Adipocyte (in vitro differentiated cells): ENCODE results near the gene SIL1.
A peak's percentile ranks its signal among the peaks of the same experiment; 100 is the strongest.

Experiments
- DNase-seq: peaks from one replicate; pipeline ENCODE4 v3.0.0-alpha.2; 2015; ENCODE audit warnings: low read depth
- H3K27me3 ChIP-seq: replicated peaks from 2 replicates; pipeline ENCODE4 v1.7.0; 2013; ENCODE audit warnings: mild to moderate bottlenecking, low read length, moderate library complexity; ENCODE audit not compliant: control insufficient read depth, insufficient read depth
- H3K36me3 ChIP-seq: 2 replicates; pipeline ENCODE4 v1.7.0; 2013; ENCODE audit warnings: low read length, mild to moderate bottlenecking, moderate library complexity; ENCODE audit not compliant: control insufficient read depth, insufficient read depth, severe bottlenecking
- H3K4me1 ChIP-seq: 2 replicates; pipeline ENCODE4 v1.7.0; 2013; ENCODE audit warnings: mild to moderate bottlenecking, low read length, moderate library complexity; ENCODE audit not compliant: control insufficient read depth, insufficient read depth
- H3K4me3 ChIP-seq: 2 replicates; pipeline ENCODE4 v1.7.0; 2013; ENCODE audit warnings: mild to moderate bottlenecking, low read length, moderate library complexity
- H3K9ac ChIP-seq: 2 replicates; pipeline ENCODE4 v1.7.0; 2013; ENCODE audit warnings: mild to moderate bottlenecking, low read length, moderate library complexity
- H3K9me3 ChIP-seq: 2 replicates; pipeline ENCODE4 v1.7.0; 2013; ENCODE audit warnings: mild to moderate bottlenecking, low read length, moderate library complexity; ENCODE audit not compliant: control insufficient read depth

The SIL1 gene

DNA sequence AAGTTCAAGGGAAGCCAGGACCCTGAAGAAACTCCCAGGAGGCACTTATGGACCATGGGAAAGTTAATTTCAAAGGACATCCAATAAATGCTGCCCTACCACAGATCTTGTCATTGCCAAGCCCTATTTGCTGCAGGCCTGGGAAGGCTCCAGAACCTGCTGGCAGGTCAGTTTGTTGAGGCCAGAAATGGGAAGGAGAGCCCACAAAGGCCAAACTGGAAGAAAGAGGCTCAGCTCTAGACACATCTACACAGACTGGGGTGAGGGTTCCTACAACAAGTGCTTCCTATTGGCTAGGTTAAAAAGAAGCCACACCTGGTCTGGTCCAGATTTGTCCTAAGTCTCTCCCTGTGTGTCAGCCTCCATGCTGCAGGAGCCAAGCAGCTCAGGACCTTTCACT, 94.4 kb downstream of the SIL1 start:
- Histone ChIP-seq H3K4me1 (peaks cover 28% of the 10 kb centered on the region), H3K27me3 (no peaks in the 10 kb centered on the region)

DNA sequence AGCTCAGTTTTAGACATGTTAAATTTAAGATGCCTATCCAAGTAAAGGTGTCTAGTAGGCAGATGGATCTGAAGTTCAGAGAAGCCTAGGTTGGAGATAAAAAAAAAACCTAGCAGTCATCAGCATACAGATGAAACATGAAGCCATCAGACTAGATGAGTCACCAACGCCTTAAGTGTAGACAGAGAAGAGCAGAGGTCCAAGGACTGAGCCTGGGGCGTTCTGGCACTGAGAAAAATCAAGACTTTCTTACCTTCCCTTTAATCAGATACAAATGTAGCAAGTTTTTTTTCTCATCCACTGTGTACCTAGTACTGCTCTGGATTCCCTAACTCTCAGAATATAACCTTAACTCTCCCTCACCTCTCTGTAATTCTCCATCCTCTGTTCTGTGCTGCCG, 97.3 kb downstream of the SIL1 start:
- DNase-seq = peak; percentile 65

More for the DNA sequence above, 94.4 kb downstream of the SIL1 start:
- no peak overlapping the region for H3K9ac ChIP-seq
- H3K36me3 ChIP-seq = no peaks in the 10 kb centered on the region
- H3K4me3 ChIP-seq = no peak overlapping the region
- DNase-seq = no peak
- no peaks in the 10 kb centered on the region for H3K9me3 ChIP-seq

DNA sequence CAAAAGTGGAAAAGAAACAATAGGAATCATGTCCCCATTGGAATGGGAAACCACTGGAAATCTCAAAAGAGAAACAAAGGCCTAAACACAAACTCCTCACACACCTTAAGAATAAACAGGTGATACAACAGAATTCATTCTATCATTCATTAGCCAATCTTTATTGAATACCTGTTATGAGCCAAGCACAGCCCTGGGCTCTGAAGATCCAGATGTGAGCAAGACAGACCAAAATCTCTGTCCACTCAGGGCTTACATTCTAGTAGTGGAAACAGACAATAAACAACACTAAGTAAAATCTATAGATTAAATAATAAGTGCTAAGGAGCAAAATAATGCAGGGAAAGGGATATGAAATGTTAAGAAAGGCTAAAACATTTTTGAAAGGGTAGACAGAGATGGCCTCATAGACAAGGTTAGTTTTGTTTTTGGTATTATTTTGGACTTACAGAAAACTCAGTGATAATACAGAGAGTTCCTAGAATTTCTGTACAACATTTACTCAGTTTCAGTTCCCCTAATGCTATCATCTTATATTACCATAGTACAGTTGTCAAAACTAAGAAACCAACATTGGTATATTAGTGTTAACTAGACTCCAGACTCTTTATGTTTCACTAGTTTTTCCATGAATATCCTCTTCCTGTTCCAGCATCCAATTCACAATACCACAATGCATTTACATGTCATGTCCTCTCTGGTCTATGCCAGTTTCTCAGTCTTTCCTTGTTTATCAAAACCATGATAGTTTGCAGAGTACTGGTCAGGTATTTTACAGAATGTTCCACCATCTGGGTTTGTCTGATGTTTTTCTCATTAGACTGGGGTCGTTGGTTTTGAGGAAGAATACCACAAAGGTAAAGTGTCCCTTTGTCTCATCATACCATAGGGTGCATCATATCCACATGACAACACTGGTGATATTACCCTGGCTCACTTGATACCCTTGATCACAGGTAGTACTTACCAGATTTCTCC, 103.7 kb downstream of the SIL1 start:
- peaks cover 25% of the 10 kb centered on the region for H3K4me1 ChIP-seq
- no peaks in the 10 kb centered on the region for H3K36me3 ChIP-seq
- H3K9me3 ChIP-seq = no peaks in the 10 kb centered on the region
- H3K27me3 ChIP-seq = no peaks in the 10 kb centered on the region
- H3K4me3 ChIP-seq = no peak overlapping the region
- H3K9ac ChIP-seq = no peak overlapping the region
- no peak for DNase-seq

More for the DNA sequence above, 97.3 kb downstream of the SIL1 start:
- Histone ChIP-seq H3K4me3 (no peak overlapping the region), H3K9ac (no peak overlapping the region), H3K36me3 (no peaks in the 10 kb centered on the region), H3K27me3 (no peaks in the 10 kb centered on the region), H3K9me3 (no peaks in the 10 kb centered on the region), H3K4me1 (peaks cover 16% of the 10 kb centered on the region)

DNA sequence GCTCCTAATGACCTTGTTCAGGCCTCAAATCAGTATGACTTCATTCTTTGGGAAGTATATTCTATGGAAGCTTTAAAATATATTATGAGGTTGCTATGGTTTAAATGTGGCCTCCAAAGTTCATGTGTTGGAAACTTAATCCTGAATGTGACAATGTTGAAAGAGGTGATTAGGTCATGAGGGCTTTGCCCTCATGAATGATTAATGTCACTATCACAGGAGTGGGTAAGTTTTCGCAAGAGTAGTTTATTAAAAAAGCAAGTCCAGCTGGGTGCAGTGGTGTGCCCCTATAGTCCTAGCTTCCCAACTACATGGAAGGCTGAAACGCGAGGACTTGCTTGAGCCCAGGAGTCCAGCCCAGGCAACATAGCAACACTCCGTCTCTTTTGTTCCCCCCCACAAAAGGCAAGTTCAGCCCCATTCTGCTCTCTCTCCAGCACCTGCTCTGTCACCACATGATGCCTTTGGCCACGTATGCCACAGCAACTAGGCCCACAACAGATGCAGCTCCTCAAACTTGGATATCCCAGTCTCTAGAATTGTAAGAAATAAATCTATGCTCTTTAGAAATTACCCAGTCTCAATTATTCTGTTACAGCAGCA, 105.3 kb downstream of the SIL1 start:
- Histone ChIP-seq H3K4me1 (peaks cover 27% of the 10 kb centered on the region), H3K9ac (no peak overlapping the region), H3K36me3 (no peaks in the 10 kb centered on the region), H3K27me3 (no peaks in the 10 kb centered on the region), H3K9me3 (no peaks in the 10 kb centered on the region), H3K4me3 (no peak overlapping the region)
- no peak for DNase-seq

DNA sequence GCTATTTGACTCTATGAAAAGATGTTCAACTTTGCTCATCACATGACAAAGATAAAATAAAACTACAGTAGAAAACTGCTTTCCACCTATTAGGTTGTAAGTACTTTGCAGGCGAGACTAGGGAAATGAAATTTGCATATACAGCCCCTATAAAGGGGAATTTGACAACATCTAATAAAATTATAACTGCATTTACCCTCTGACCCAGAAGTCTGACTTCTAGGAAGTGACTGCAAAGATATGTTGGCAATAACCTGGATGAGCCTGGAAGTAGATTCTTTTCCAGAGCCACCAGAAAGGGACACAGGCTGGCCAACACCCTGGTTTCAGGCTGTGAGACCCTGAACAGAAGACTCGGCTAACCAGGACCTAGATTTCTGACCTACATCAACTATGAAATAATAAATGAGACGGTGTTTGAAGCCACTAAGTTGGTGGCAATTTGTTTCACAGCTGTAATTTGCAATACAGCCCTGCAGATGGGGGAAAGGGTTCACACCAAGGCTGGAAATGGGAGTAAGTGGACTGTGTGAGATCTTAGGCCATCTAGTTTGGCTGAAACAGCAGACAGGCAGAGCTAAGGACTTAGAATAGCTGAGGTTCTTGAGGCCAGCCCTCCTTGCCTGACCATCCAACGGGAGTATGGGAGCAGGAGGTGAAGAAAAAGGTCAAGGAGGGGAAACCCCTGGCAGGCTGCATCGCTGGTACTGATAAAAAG, 106.6 kb downstream of the SIL1 start:
- DNase-seq = no peak
- H3K27me3 ChIP-seq = no peaks in the 10 kb centered on the region
- no peaks in the 10 kb centered on the region for H3K36me3 ChIP-seq
- H3K9me3 ChIP-seq = no peaks in the 10 kb centered on the region
- H3K9ac ChIP-seq = peak overlapping the region; percentile 61
- no peak overlapping the region for H3K4me3 ChIP-seq
- H3K4me1 ChIP-seq = peaks cover 27% of the 10 kb centered on the region

DNA sequence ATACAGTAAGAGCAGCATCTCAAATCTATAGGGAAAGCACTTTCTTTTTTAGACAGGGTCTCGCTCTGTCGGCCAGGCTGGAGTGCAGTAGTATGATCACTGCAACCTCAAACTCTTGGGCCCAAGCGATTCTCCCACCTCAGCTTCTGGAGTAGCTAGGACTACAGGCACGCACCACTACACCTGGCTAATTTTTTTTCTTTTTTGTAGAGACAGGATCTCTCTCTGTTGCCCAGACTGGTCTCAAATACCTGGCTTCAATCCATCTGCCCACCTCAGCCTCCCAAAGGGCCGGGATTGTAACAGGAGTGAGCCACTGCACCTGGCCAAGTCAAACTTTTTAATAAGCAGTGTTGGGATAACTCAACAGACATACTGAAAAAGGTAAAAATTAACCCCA, 107.6 kb downstream of the SIL1 start:
- no peaks in the 10 kb centered on the region for H3K9me3 ChIP-seq
- no peaks in the 10 kb centered on the region for H3K36me3 ChIP-seq
- no peak overlapping the region for H3K9ac ChIP-seq
- no peaks in the 10 kb centered on the region for H3K27me3 ChIP-seq
- DNase-seq = no peak
- peaks cover 27% of the 10 kb centered on the region for H3K4me1 ChIP-seq
- no peak overlapping the region for H3K4me3 ChIP-seq

DNA sequence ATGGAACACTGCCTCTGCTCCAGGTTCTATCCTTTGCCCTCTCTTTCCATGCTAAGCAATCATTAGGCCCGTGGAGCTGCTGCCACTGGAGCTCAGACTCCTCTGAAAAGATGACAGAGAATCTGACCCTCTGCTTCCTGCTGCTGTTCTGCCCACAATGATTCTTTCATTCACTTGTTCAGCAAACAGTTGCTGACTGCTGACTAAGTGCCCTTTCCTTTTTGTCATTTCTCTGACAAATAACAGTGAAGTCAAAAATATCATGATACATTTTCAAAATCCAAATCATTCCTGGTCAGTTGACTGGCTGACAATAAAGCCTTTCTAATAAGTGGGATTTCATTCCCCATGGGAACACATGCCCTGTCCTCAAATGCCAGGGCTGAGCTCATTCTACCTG, 110.1 kb downstream of the SIL1 start:
- DNase-seq = no peak
- Histone ChIP-seq H3K36me3 (no peaks in the 10 kb centered on the region), H3K4me1 (peaks cover 26% of the 10 kb centered on the region), H3K27me3 (no peaks in the 10 kb centered on the region), H3K4me3 (no peak overlapping the region), H3K9ac (no peak overlapping the region), H3K9me3 (no peaks in the 10 kb centered on the region)

DNA sequence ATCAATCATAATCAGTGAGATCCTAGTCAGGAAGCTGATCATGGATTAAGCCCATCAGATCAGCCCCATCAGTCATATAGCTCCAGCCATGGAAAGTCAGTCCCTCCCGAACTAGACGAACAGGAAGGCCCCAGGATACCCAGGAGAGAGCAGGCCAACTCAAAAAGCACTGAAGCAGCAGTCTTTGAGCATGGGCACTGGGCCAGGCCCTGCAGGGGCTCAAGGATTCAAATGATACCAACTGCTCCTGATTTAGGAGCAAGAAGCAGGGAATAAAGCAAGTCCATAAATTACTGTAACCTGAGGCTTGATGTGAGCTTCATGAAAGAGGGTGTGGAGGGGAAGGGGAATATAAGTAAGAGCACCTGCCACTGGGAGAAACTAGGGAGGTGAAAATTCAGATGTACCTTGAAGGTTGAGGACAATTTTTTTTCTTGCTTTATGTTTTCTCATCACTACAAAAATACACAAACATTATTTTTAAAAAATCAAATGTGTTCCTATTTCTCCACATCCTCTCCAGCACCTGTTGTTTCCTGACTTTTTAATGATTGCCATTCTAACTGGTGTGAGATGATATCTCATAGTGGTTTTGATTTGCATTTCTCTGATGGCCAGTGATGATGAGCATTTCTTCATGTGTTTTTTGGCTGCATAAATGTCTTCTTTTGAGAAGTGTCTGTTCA, 115.2 kb downstream of the SIL1 start:
- H3K4me1 ChIP-seq = no peaks in the 10 kb centered on the region
- no peaks in the 10 kb centered on the region for H3K27me3 ChIP-seq
- H3K4me3 ChIP-seq = no peak overlapping the region
- DNase-seq = no peak
- no peak overlapping the region for H3K9ac ChIP-seq
- no peaks in the 10 kb centered on the region for H3K9me3 ChIP-seq
- no peaks in the 10 kb centered on the region for H3K36me3 ChIP-seq

DNA sequence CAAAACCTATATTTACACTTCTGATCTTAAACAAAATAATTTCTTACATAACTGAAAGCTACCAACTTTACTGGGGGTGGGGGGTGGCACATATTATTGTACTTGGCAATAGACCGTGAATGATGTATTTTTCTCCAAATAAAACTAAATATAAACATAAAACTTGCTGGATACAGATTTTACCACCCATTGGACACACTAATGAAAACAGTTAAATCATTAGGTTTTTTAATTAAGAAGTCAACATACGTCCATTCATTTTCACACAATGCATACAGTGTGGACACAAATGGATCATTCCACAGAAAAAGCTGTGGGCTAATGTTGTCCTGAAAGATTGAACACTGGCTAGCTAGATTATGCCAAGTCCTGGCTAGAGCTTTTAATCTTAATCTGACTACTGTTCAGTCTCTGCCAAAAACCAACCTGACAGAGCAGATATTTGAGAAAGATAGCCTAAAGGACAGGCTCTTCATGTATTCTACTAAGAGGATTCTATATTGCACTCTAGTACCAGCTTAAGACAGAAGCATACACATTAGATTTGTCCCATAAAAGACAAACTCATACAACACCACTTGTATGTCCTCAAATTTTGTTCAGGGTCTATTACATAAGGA, 118.1 kb downstream of the SIL1 start:
- DNase-seq = no peak
- no peaks in the 10 kb centered on the region for H3K36me3 ChIP-seq

DNA sequence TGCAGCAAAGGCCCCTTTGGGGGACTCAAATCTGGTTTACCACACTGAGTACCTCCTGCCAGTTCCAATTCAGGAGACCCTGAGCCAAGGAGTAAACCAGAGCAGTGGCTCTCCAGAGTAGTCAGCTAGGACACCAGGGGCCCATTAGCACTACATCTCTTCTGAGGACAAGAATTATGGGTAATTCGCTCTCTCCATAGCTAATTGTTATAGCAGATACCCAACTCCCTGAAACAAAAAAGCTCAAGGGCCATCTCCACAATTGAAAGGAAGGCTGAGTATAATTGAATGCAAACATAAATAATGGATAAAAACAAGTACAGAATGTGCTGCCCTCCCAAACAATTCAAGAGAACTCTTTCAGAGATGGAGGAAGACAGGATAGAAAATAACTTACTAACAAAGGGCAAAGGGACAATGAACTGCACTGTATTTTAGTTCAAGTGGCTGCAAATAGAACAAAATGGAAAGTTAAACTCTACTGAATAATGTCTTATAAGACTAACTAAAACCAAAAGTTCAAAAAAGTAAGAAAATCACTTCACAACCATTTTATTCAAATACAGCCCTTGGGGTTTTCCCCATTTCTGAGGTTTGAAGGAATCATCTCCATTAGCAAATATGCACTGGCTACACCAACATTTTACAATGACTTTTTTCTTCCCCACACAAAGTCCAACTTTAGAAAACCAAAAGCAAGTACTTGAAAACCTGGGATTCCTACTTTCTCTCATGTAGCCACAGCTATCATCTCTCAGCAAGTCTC, 118.8 kb downstream of the SIL1 start:
- DNase-seq = no peak
- H3K9ac ChIP-seq = no peak overlapping the region
- no peaks in the 10 kb centered on the region for H3K9me3 ChIP-seq
- no peaks in the 10 kb centered on the region for H3K27me3 ChIP-seq
- H3K36me3 ChIP-seq = no peaks in the 10 kb centered on the region
- no peak overlapping the region for H3K4me3 ChIP-seq
- H3K4me1 ChIP-seq = peaks cover 23% of the 10 kb centered on the region

More for the DNA sequence above, 118.1 kb downstream of the SIL1 start:
- Histone ChIP-seq H3K4me3 (no peak overlapping the region), H3K9me3 (no peaks in the 10 kb centered on the region), H3K9ac (no peak overlapping the region), H3K4me1 (peaks cover 16% of the 10 kb centered on the region), H3K27me3 (no peaks in the 10 kb centered on the region)
